SU-DHL-6 (cell line): ENCODE data around the gene CNTN5.

Experiments
- EZH2phosphoT487 ChIP-seq: fragments of 200-600 bp; sonication (generic), shearing (Covaris generic); conservative IDR thresholded peaks from 2 replicates; pipeline ENCODE4 v1.6.1; 2018; ENCODE audit warnings: mild to moderate bottlenecking, antibody characterized with exemption, low read length, moderate library complexity, mixed read lengths
- TF ChIP-seq, protein P1 (sequence below): fragments of 200-600 bp; sonication (generic); IDR thresholded peaks from one replicate; pipeline ENCODE4 v1.5.1; 2017; ENCODE audit warnings: antibody characterized with exemption, mild to moderate bottlenecking, low read length, moderate library complexity; ENCODE audit not compliant: insufficient read depth, poor library complexity, severe bottlenecking

DNA sequence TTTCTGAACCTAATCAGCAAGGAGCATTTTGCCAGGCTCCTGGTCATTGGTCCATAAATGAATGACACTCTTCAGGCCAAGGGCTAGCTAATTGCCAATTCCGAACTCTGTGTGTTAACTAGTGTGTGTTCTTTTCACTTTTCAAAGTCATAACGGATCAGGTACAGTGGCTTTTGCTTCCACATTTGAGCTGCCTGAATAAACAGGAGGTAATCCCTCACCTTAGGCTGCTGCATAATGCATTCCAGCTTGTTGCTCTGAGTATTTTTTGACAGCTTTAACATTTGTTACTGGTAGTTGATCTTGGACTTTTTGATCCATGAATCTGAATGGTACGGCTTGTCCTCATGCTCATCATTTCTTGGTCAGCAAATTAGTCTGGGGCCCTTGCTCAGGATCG is 485.1 kb downstream of the CNTN5 start:
- no peak for TF ChIP-seq EZH2phosphoT487
- TF ChIP-seq, protein P1, sequence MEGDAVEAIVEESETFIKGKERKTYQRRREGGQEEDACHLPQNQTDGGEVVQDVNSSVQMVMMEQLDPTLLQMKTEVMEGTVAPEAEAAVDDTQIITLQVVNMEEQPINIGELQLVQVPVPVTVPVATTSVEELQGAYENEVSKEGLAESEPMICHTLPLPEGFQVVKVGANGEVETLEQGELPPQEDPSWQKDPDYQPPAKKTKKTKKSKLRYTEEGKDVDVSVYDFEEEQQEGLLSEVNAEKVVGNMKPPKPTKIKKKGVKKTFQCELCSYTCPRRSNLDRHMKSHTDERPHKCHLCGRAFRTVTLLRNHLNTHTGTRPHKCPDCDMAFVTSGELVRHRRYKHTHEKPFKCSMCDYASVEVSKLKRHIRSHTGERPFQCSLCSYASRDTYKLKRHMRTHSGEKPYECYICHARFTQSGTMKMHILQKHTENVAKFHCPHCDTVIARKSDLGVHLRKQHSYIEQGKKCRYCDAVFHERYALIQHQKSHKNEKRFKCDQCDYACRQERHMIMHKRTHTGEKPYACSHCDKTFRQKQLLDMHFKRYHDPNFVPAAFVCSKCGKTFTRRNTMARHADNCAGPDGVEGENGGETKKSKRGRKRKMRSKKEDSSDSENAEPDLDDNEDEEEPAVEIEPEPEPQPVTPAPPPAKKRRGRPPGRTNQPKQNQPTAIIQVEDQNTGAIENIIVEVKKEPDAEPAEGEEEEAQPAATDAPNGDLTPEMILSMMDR, result no peak
